HG02588 (cell line): Measurements from ENCODE around the gene DHX35.
A peak's percentile ranks its signal among the peaks of the same experiment; 100 is the strongest.
"Not testable (repeated sequence)": the region's sequence is repeated elsewhere in the genome, so short reads cannot be mapped to it uniquely, and the experiment has no call there.

Experiments
- ATAC-seq: cut with Tn5 transposase; IDR thresholded peaks from one replicate; pipeline ENCODE4 v1.9.1; 2021; ENCODE audit warnings: mild to moderate bottlenecking, moderate library complexity; ENCODE audit not compliant: unreplicated experiment

The DHX35 gene

GRCh38 chr20:38973645-38974044 lies 11.5 kb downstream of the DHX35 start:
- ATAC-seq = no peak

GRCh38 chr20:38975539-38976120 lies 13.5 kb downstream of the DHX35 start:
- ATAC-seq = no peak

GRCh38 chr20:38979434-38979833 lies 17.3 kb downstream of the DHX35 start:
- no peak for ATAC-seq

GRCh38 chr20:38979842-38980241 lies 17.7 kb downstream of the DHX35 start:
- ATAC-seq = no peak

- ATAC-seq = no peak
Measured at GRCh38 chr20:38982291-38982690, 20.1 kb downstream of the DHX35 start.

GRCh38 chr20:38985060-38985459 lies 22.9 kb downstream of the DHX35 start:
- no peak for ATAC-seq

- ATAC-seq = no peak
Measured at GRCh38 chr20:38985603-38986170, 23.5 kb downstream of the DHX35 start.

GRCh38 chr20:38986663-38987062 lies 24.5 kb downstream of the DHX35 start:
- no peak for ATAC-seq

- ATAC-seq = peak; percentile 89
Measured at GRCh38 chr20:38987777-38988176, 25.6 kb downstream of the DHX35 start.

GRCh38 chr20:38990728-38991127 lies 28.6 kb downstream of the DHX35 start:
- no peak for ATAC-seq

- no peak for ATAC-seq
Measured at GRCh38 chr20:38991814-38992704, 29.9 kb downstream of the DHX35 start.

GRCh38 chr20:38995536-38996044 lies 33.4 kb downstream of the DHX35 start:
- no peak for ATAC-seq

GRCh38 chr20:38996866-38997265 lies 34.7 kb downstream of the DHX35 start:
- not testable (repeated sequence) for ATAC-seq

GRCh38 chr20:38997622-38998021 lies 35.5 kb downstream of the DHX35 start:
- peak; percentile 90 for ATAC-seq

- ATAC-seq = no peak
Measured at GRCh38 chr20:38999217-38999616, 37.1 kb downstream of the DHX35 start.

GRCh38 chr20:38999965-39000910 lies 38.1 kb downstream of the DHX35 start:
- ATAC-seq = no peak

- no peak for ATAC-seq
Measured at GRCh38 chr20:39004508-39004907, 42.4 kb downstream of the DHX35 start.

GRCh38 chr20:39009348-39009747 lies 47.2 kb downstream of the DHX35 start:
- ATAC-seq = no peak

GRCh38 chr20:39010496-39010895 lies 48.4 kb downstream of the DHX35 start:
- no peak for ATAC-seq

- ATAC-seq = no peak
Measured at GRCh38 chr20:39013662-39014109, 51.5 kb downstream of the DHX35 start.

GRCh38 chr20:39016041-39016440 lies 53.9 kb downstream of the DHX35 start:
- ATAC-seq = no peak
